Peyer's patch (tissue), 4 donors: ENCODE measurements around the gene PRSS50.

ENCODE experiments used
- POLR2A ChIP-seq, 2 donors: fragments of 450-650 bp; IDR thresholded peaks; one replicate each; pipeline ENCODE4 v1.5.1; 2017; ENCODE audit warnings: antibody characterized with exemption in 2 of 2, mild to moderate bottlenecking in 2 of 2, moderate library complexity in 2 of 2
- TF ChIP-seq, protein P1 (sequence below), 6 experiments: fragments of 450-650 bp in 4 of 6; fragments of 200-600 bp in 2 of 6; sonication (generic) in 1 of 6; IDR thresholded peaks; one replicate each; pipeline ENCODE4 v1.5.1; 2017 to 2019; ENCODE audit warnings: antibody characterized with exemption in 6 of 6, mild to moderate bottlenecking in 3 of 6, moderate library complexity in 1 of 6

DNA sequence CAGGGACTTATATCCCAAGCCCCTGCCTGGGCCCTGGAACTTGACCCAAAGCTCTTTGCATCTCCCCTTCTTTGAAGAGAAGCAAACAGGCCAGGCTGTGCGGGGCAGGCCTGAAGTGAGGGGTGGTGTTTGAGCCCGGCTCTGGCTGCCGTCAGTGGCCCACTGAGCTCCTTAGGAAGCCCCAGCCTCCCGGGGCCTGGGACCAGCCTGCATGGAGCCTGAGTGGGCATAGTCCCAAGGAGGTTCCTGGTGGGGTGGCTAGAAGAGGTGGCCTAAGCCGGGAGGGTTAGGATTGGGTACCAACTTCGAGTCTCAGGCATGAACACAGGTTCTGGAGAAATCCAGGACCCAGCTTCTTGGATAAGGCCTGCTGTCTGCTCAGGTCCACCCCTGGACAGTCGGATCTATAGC is 10.1 kb downstream of the PRSS50 start:
- TF ChIP-seq, protein P1, sequence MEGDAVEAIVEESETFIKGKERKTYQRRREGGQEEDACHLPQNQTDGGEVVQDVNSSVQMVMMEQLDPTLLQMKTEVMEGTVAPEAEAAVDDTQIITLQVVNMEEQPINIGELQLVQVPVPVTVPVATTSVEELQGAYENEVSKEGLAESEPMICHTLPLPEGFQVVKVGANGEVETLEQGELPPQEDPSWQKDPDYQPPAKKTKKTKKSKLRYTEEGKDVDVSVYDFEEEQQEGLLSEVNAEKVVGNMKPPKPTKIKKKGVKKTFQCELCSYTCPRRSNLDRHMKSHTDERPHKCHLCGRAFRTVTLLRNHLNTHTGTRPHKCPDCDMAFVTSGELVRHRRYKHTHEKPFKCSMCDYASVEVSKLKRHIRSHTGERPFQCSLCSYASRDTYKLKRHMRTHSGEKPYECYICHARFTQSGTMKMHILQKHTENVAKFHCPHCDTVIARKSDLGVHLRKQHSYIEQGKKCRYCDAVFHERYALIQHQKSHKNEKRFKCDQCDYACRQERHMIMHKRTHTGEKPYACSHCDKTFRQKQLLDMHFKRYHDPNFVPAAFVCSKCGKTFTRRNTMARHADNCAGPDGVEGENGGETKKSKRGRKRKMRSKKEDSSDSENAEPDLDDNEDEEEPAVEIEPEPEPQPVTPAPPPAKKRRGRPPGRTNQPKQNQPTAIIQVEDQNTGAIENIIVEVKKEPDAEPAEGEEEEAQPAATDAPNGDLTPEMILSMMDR (IDR thresholded peaks at IDR 0.05): no peak
- no peak for TF ChIP-seq POLR2A (IDR thresholded peaks at IDR 0.05)
